ENCODE measurements around the gene SLCO3A1. TPM values are rescaled to one million over a fixed set of nuclear protein-coding genes. Genes with fewer than 3 reads are reported as not detected.

The SLCO3A1 gene
- total RNA-seq, 4 donors from 2014 or later, result 12.1 to 22.3 (median 13.5) TPM

DNA sequence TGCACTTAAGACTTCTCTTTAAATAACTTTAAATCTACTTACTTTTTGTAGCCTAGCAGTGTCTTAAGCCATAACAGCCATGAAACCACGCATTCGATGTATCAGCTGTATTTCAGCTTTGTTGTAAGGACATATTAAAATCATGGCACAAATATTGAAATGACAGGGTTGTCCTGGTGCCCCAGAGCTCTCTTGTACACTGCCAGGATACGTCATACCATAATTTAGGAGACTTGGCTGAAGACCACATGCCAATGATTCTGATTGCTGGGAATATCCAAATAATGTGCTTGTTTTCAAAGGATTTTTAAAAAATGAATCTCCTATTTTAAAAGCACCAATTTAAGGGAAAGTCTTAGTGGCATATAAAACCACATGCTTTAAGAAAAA is 265.4 kb downstream of the SLCO3A1 start:
- TF ChIP-seq, protein P1, sequence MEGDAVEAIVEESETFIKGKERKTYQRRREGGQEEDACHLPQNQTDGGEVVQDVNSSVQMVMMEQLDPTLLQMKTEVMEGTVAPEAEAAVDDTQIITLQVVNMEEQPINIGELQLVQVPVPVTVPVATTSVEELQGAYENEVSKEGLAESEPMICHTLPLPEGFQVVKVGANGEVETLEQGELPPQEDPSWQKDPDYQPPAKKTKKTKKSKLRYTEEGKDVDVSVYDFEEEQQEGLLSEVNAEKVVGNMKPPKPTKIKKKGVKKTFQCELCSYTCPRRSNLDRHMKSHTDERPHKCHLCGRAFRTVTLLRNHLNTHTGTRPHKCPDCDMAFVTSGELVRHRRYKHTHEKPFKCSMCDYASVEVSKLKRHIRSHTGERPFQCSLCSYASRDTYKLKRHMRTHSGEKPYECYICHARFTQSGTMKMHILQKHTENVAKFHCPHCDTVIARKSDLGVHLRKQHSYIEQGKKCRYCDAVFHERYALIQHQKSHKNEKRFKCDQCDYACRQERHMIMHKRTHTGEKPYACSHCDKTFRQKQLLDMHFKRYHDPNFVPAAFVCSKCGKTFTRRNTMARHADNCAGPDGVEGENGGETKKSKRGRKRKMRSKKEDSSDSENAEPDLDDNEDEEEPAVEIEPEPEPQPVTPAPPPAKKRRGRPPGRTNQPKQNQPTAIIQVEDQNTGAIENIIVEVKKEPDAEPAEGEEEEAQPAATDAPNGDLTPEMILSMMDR (IDR thresholded peaks at IDR 0.05; ENCODE audit: low read depth), result no peak

GRCh38 chr15:92120094-92120795 is 266.7 kb downstream of the SLCO3A1 start:
- TF ChIP-seq, protein P1 (IDR thresholded peaks at IDR 0.05; ENCODE audit: low read depth), result no peak

DNA sequence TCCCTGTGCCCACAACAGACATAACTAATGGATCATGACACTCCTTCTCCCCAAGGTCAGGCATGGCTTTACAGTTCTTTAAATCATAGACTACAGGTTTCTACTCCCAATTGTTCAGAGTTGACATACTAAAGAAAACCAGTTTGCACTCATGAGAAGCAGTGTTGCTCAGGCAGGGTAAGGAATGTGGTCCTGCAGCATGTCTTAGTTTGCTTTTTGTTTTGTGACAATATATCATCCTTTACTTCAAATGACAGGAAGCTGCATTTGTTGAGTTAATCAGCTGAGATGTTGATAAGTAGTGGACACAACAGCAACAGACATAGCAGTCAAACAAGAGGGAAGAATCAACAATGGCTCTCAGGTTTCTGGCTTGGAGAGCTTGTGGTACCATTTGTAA is 267.5 kb downstream of the SLCO3A1 start:
- TF ChIP-seq, protein P1 (IDR thresholded peaks at IDR 0.05; ENCODE audit: low read depth), result no peak

DNA sequence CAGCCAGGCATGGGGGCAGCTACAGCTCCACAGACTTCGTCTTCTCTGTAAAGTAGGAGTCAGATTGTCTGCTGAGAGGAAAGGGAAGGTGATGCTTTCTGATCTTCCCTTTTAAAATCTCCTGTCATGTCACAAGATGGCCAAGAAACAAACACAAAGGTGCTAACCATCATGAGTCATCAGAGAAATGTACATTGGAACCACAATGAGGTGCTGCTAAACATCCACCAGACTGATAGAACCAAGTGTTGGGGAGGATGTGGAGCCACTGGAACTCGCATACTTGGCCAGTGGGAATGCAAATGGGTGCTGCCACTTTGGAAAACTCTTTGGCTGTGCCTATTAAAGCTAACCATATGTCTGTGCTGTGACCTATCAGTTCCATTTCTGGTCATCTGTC is 268.8 kb downstream of the SLCO3A1 start:
- TF ChIP-seq, protein P1 (IDR thresholded peaks at IDR 0.05; ENCODE audit: low read depth), result no peak

- TF ChIP-seq, protein P1 (IDR thresholded peaks at IDR 0.05; ENCODE audit: low read depth), result no peak
Observed at GRCh38 chr15:92123962-92124656, 270.6 kb downstream of the SLCO3A1 start.

- TF ChIP-seq, protein P1 (IDR thresholded peaks at IDR 0.05; ENCODE audit: low read depth), result no peak
Observed at GRCh38 chr15:92124657-92125010, 271.1 kb downstream of the SLCO3A1 start.

DNA sequence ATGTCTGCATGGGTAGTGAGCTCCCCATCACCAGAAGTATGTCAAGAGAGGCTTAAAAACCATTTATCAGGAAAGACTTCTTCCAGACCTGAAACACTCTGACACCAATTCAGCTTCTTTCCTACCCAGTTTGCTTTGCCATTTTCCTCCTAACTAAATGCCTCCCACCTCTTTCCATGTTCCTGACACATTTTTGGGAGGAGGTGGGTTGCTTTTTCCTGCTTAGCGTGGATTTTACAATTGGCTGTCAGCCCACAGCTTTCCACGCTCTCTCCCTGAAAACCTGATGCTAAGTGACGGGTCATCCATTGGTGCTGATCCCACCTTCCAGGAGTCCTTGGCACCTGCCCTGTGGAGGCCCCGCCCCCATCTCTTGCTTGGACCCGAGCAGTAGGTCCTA is 275.3 kb downstream of the SLCO3A1 start:
- TF ChIP-seq, protein P1 (IDR thresholded peaks at IDR 0.05; ENCODE audit: low read depth), result no peak

Measured in subcutaneous adipose tissue (tissue), 4 donors.